IMR-90 (cell line): Measurements from ENCODE around the gene PRR36. TPM values are rescaled to one million over a fixed set of nuclear protein-coding genes. Genes with fewer than 3 reads are reported as not detected.

Experiments used
- ATAC-seq: fragments of 200-7000 bp; cut with Tn5 transposase; 2 replicates; pipeline ENCODE4 v1.9.1; 2020; ENCODE audit warnings: low read depth, mild to moderate bottlenecking, moderate library complexity
- BruUV-seq: library from RNA; stranded (reverse); fragments of 400-500 nt; replicated peaks from 2 replicates; lab custom pipeline; 2021; lab: Mats Ljungman, UMichigan
- CTCF ChIA-PET: fragments of 300-600 bp; formaldehyde crosslinking; extraction: SDS; loops from one replicate; lab custom pipeline; 2021; ENCODE audit warnings: antibody characterized with exemption; lab: Yijun Ruan, JAX
- POLR2A ChIA-PET: fragments of 300-600 bp; sonication (Branson Sonifier 250); formaldehyde crosslinking; loops from one replicate; lab custom pipeline; 2022; ENCODE audit warnings: antibody characterized with exemption; ENCODE audit not compliant: unreplicated experiment; lab: Charles Lee
- DNase-seq: peaks from one replicate; pipeline ENCODE4 v3.0.0; 2013
- H2AFZ ChIP-seq: replicated peaks from 2 replicates; pipeline ENCODE3; 2013; ENCODE audit warnings: low read length, mild to moderate bottlenecking; ENCODE audit not compliant: poor library complexity
- H2AK5ac ChIP-seq: 2 replicates; pipeline ENCODE4 v1.6.1; 2013; ENCODE audit warnings: low read depth, low read length, inconsistent platforms
- H2AK9ac ChIP-seq: replicated peaks from 2 replicates; pipeline ENCODE3; 2013; ENCODE audit warnings: mild to moderate bottlenecking, low read depth, low read length, moderate library complexity; ENCODE audit not compliant: poor library complexity
- H2BK120ac ChIP-seq: 2 replicates; pipeline ENCODE4 v1.6.1; 2013; ENCODE audit warnings: low read depth, low read length, inconsistent platforms
- H2BK15ac ChIP-seq: 3 replicates; pipeline ENCODE4 v1.6.1; 2013; ENCODE audit warnings: low read depth, low read length, inconsistent platforms
- H2BK20ac ChIP-seq: 2 replicates; pipeline ENCODE4 v1.6.1; 2013; ENCODE audit warnings: low read depth, mild to moderate bottlenecking, inconsistent platforms, low read length, moderate library complexity
- H2BK5ac ChIP-seq: 2 replicates; pipeline ENCODE4 v1.6.1; 2013; ENCODE audit warnings: mild to moderate bottlenecking, low read depth, low read length, inconsistent platforms; ENCODE audit not compliant: poor library complexity, severe bottlenecking
- H3K14ac ChIP-seq: replicated peaks from 2 replicates; pipeline ENCODE4 v1.6.1; 2013; ENCODE audit warnings: low read depth, low read length, inconsistent platforms
- H3K18ac ChIP-seq: 2 replicates; pipeline ENCODE4 v1.6.1; 2013; ENCODE audit warnings: low read depth, low read length, control low read depth
- H3K23ac ChIP-seq: 2 replicates; pipeline ENCODE4 v1.6.1; 2013; ENCODE audit warnings: low read depth, low read length, inconsistent platforms
- H3K27ac ChIP-seq: 2 replicates; pipeline ENCODE4 v1.5.1; 2013; ENCODE audit warnings: mild to moderate bottlenecking, control low read depth, low read length; ENCODE audit not compliant: insufficient read depth
- H3K27me3 ChIP-seq: 2 replicates; pipeline ENCODE4 v1.6.1; 2013; ENCODE audit warnings: low read length; ENCODE audit not compliant: control insufficient read depth, insufficient read depth
- H3K36me3 ChIP-seq: 2 replicates; pipeline ENCODE4 v1.6.1; 2013; ENCODE audit warnings: low read length, mixed read lengths; ENCODE audit not compliant: control insufficient read depth, insufficient read depth
- H3K4ac ChIP-seq: 2 replicates; pipeline ENCODE4 v1.6.1; 2013; ENCODE audit warnings: low read depth, low read length, inconsistent platforms
- H3K4me1 ChIP-seq: 2 replicates; pipeline ENCODE4 v1.6.1; 2013; ENCODE audit warnings: low read length, mixed read lengths; ENCODE audit not compliant: control insufficient read depth, insufficient read depth
- H3K4me2 ChIP-seq: 2 replicates; pipeline ENCODE4 v1.6.1; 2013; ENCODE audit warnings: low read depth, mild to moderate bottlenecking, control low read depth, low read length, moderate library complexity
- H3K4me3 ChIP-seq: 2 replicates; pipeline ENCODE4 v1.5.1; 2013; ENCODE audit warnings: low read depth, mild to moderate bottlenecking, control low read depth, low read length, moderate library complexity; ENCODE audit not compliant: insufficient read depth
- H3K56ac ChIP-seq: 2 replicates; pipeline ENCODE4 v1.6.1; 2013; ENCODE audit warnings: low read length, inconsistent platforms; ENCODE audit not compliant: insufficient read depth; ENCODE audit errors: extremely low read depth
- H3K79me1 ChIP-seq, 2 experiments: 2 replicates each; pipeline ENCODE4 v1.6.1; 2013; ENCODE audit warnings: low read length in 2 of 2, inconsistent platforms in 1 of 2, low read depth in 1 of 2
- H3K9ac ChIP-seq: 2 replicates; pipeline ENCODE4 v1.6.1; 2013; ENCODE audit warnings: low read depth, low read length, control low read depth
- H3K9me1 ChIP-seq: 2 replicates; pipeline ENCODE4 v1.6.1; 2013; ENCODE audit warnings: low read length, inconsistent platforms; ENCODE audit not compliant: insufficient read depth
- H3K9me3 ChIP-seq: 2 replicates; pipeline ENCODE4 v1.6.1; 2013; ENCODE audit warnings: low read length; ENCODE audit not compliant: control insufficient read depth, insufficient read depth
- H4K20me1 ChIP-seq: 2 replicates; pipeline ENCODE4 v1.6.1; 2013; ENCODE audit warnings: low read length, inconsistent platforms; ENCODE audit not compliant: insufficient read depth
- H4K5ac ChIP-seq: 2 replicates; pipeline ENCODE4 v1.6.1; 2013; ENCODE audit warnings: mild to moderate bottlenecking, low read depth, low read length, control low read depth
- H4K8ac ChIP-seq, 2 experiments: 2 replicates each; pipeline ENCODE4 v1.6.1; 2013; ENCODE audit warnings: low read depth in 2 of 2, low read length in 2 of 2, control low read depth in 1 of 2, inconsistent platforms in 1 of 2
- H4K91ac ChIP-seq: 2 replicates; pipeline ENCODE4 v1.6.1; 2013; ENCODE audit warnings: low read depth, low read length, inconsistent platforms; ENCODE audit not compliant: insufficient read depth
- BHLHE40 ChIP-seq: fragments of 150-350 bp; IDR thresholded peaks from 2 replicates; pipeline ENCODE4 v1.6.1; 2016; ENCODE audit warnings: mild to moderate bottlenecking, low read depth, low read length
- CEBPB ChIP-seq: IDR thresholded peaks from 2 replicates; pipeline ENCODE4 v1.6.1; 2012; ENCODE audit warnings: low read depth, low read length, improper control_type of control experiment
- CHD1 ChIP-seq: IDR thresholded peaks from 2 replicates; pipeline ENCODE4 v1.6.1; 2012; ENCODE audit warnings: low read depth, low read length, improper control_type of control experiment
- CTCF ChIP-seq: conservative IDR thresholded peaks from 2 replicates; pipeline ENCODE4 v1.5.1; 2012; ENCODE audit warnings: mild to moderate bottlenecking, low read depth, low read length, improper control_type of control experiment
- ELK1 ChIP-seq: fragments of 150-350 bp; IDR thresholded peaks from 2 replicates; pipeline ENCODE4 v1.6.1; 2016; ENCODE audit warnings: low read depth, mild to moderate bottlenecking, low read length, moderate library complexity, borderline replicate concordance
- FOS ChIP-seq: fragments of 150-350 bp; IDR thresholded peaks from 2 replicates; pipeline ENCODE4 v1.6.1; 2016; ENCODE audit warnings: low read depth, low read length
- MAFK ChIP-seq: IDR thresholded peaks from 2 replicates; pipeline ENCODE4 v1.6.1; 2012; ENCODE audit warnings: low read depth, low read length, improper control_type of control experiment
- MXI1 ChIP-seq: IDR thresholded peaks from 2 replicates; pipeline ENCODE4 v1.6.1; 2012; ENCODE audit warnings: low read depth, mild to moderate bottlenecking, low read length, moderate library complexity, borderline replicate concordance
- NFE2L2 ChIP-seq: fragments of 150-350 bp; IDR thresholded peaks from 2 replicates; pipeline ENCODE4 v1.6.1; 2016; ENCODE audit warnings: low read depth, mild to moderate bottlenecking, low read length
- POLR2A ChIP-seq: IDR thresholded peaks from 2 replicates; pipeline ENCODE4 v1.6.1; 2012; ENCODE audit warnings: mild to moderate bottlenecking, low read depth, low read length
- RAD21 ChIP-seq: IDR thresholded peaks from 2 replicates; pipeline ENCODE4 v1.6.1; 2012; ENCODE audit warnings: low read length, improper control_type of control experiment
- RCOR1 ChIP-seq: IDR thresholded peaks from 2 replicates; pipeline ENCODE4 v1.6.1; 2012; ENCODE audit warnings: mild to moderate bottlenecking, low read length, improper control_type of control experiment; ENCODE audit not compliant: insufficient replicate concordance
- RFX5 ChIP-seq: IDR thresholded peaks from 2 replicates; pipeline ENCODE4 v1.8.0; 2012; ENCODE audit warnings: low read depth, mild to moderate bottlenecking, low read length, moderate library complexity
- SMC3 ChIP-seq: fragments of 150-350 bp; IDR thresholded peaks from 2 replicates; pipeline ENCODE4 v1.6.1; 2016; ENCODE audit warnings: low read depth, mild to moderate bottlenecking, antibody characterized with exemption, low read length, moderate library complexity
- USF2 ChIP-seq: fragments of 150-350 bp; IDR thresholded peaks from 2 replicates; pipeline ENCODE4 v1.6.1; 2017; ENCODE audit warnings: mild to moderate bottlenecking, antibody characterized with exemption, low read length, low read depth
- WGBS, 2 experiments: methylation state at CpG; one replicate each; pipeline versions ENCODE4 v1.1.5 to v1.1.7; 2013; ENCODE audit warnings: missing lambda C conversion rate in 2 of 2; ENCODE audit not compliant: insufficient read length in 1 of 2; ENCODE audit errors: extremely low coverage in 2 of 2; 5-methylcytosine and 5-hydroxymethylcytosine counted together
- dilution Hi-C: fragments of 300-500 bp; cut with HindIII; formaldehyde crosslinking; loops from one replicate; pipeline ENCODE4 v1.14.3; 2018; ENCODE audit warnings: low sequenced_read_pairs; ENCODE audit not compliant: unreplicated experiment
- in situ Hi-C: fragments of 300-500 bp; cut with MboI; formaldehyde crosslinking; loops from 3 replicates; pipeline ENCODE4 v1.14.3; 2019; ENCODE audit warnings: low sequenced_read_pairs, inconsistent platforms, mixed read lengths
- intact Hi-C: fragments of 100-400 bp; cut with micrococcal nuclease; formaldehyde crosslinking; loops from 2 replicates; pipeline ENCODE4 v1.10.0; 2022
- polyA plus RNA-seq, 3 experiments: library from polyadenylated mRNA; depleted of rRNA; stranded (reverse); fragments of >200 nt; gene quantifications; 2 replicates each; pipeline ENCODE4 v1.2.3, GENCODE V29; 2012; ENCODE audit warnings: low replicate concordance in 1 of 3
- total RNA-seq: library from RNA; depleted of rRNA; stranded (reverse); fragments of >200 nt; gene quantifications from 2 replicates; pipeline ENCODE4 v1.2.3, GENCODE V29; 2012

The PRR36 gene
- total and polyA plus RNA-seq, 2 of the 4 experiments (the other 2 are of a cell fraction), result 0.02 TPM; not detected in 1

- 63% methylated on average over 69 of the region's 83 CpGs; no CpG with 5 or more reads in 1 of the 2 experiments for WGBS, 2 experiments
- Histone ChIP-seq H3K14ac (no peak overlapping the region), H3K4me2 (no peak overlapping the region), H3K9me1 (no peaks in the 10 kb centered on the region), H3K27me3 (peaks cover 6% of the 10 kb centered on the region; the same call in 1 of the 2 replicates), H3K9ac (no peak overlapping the region), H3K56ac (no peak overlapping the region), H2AK9ac (peak overlapping the region; percentile 42), H3K23ac (no peak overlapping the region), H4K91ac (no peak overlapping the region), H3K36me3 (peaks cover under 1% of the 10 kb centered on the region; the same call in 1 of the 2 replicates), H2BK20ac (no peak overlapping the region), H2BK120ac (no peak overlapping the region), H3K9me3 (no peaks in the 10 kb centered on the region), H4K20me1 (0 out of 2 replicates have a peak, but pooled peaks cover 7% of the 10 kb centered on the region), H2BK5ac (no peak overlapping the region), H3K4ac (no peak overlapping the region), H4K5ac (no peak overlapping the region), H2BK15ac (no peak overlapping the region), H3K4me3 (no peak overlapping the region), H3K4me1 (peaks cover 4% of the 10 kb centered on the region), H2AK5ac (no peak overlapping the region), H4K8ac (no peak overlapping the region), H3K79me1 (no peaks in the 10 kb centered on the region), H2AFZ (peak overlapping the region; percentile 70), H3K18ac (no peak overlapping the region), H3K27ac (no peak overlapping the region)
- ATAC-seq (peak; percentile 6; the same call in 1 of the 2 replicates), DNase-seq (no peak)
- ChIA-PET CTCF (interaction anchor here (0.5 to 0.9 kb wide), 2 partner anchors 11 to 207 kb away, joined by 3 to 7 read pairs; no protein-coding TSS in a partner anchor), POLR2A (no interaction called here)
- no TSS peak for BruUV-seq
- dilution Hi-C loops (no loop called here), in situ Hi-C loops (no loop called here), intact Hi-C loops (no loop called here)
- TF ChIP-seq MAFK (no peak), MXI1 (no peak), NFE2L2 (no peak), RFX5 (no peak), BHLHE40 (no peak), RAD21 (no peak), CEBPB (no peak), ELK1 (no peak), RCOR1 (no peak), CTCF (no peak), POLR2A (no peak), CHD1 (no peak), USF2 (no peak), SMC3 (no peak), FOS (no peak)
Observed at GRCh38 chr19:7863157-7863970, 10.8 kb downstream of the PRR36 start.
